SK-N-SH (cell line): ENCODE results near the gene STARD13. TPM values are rescaled to one million over a fixed set of nuclear protein-coding genes. Genes with fewer than 3 reads are reported as not detected.

ENCODE experiments used
- CTCF ChIA-PET: fragments of 300-600, 350-600 bp; formaldehyde crosslinking; extraction: SDS; loops from one replicate; lab custom pipeline; 2021; lab: Yijun Ruan, JAX
- POLR2A ChIA-PET: fragments of 350-600 bp; sonication (Branson Sonifier 250); formaldehyde crosslinking; extraction: SDS; loops from one replicate; lab custom pipeline; 2020; ENCODE audit warnings: antibody characterized with exemption, inconsistent platforms; lab: Yijun Ruan, JAX
- DNase-seq: peaks from one replicate; pipeline ENCODE4 v3.0.0; 2012
- H2AFZ ChIP-seq: fragments of 200-600 bp; sonication (generic); 2 replicates; pipeline ENCODE4 v1.8.1; 2016; ENCODE audit warnings: antibody characterized with exemption, mild to moderate bottlenecking, low read depth
- H3F3A ChIP-seq: fragments of 200-600 bp; sonication (generic); replicated peaks from 2 replicates; pipeline ENCODE3; 2016; ENCODE audit warnings: antibody characterized with exemption, mild to moderate bottlenecking; ENCODE audit not compliant: insufficient read depth
- H3K27ac ChIP-seq, 2 experiments: fragments of 200-500 bp in 1 of 2; fragments of 200-600 bp in 1 of 2; sonication (Bioruptor generic) in 1 of 2; sonication (generic), shearing (Covaris generic) in 1 of 2; 2 replicates each; pipeline versions ENCODE4 v1.5.1 to v1.6.1; 2014 to 2016; ENCODE audit warnings: low read depth in 2 of 2, inconsistent platforms in 1 of 2, low read length in 1 of 2, mild to moderate bottlenecking in 1 of 2, mixed read lengths in 1 of 2
- H3K27me3 ChIP-seq: fragments of 200-600 bp; sonication (generic), shearing (Covaris generic); 2 replicates; pipeline ENCODE4 v1.6.1; 2016; ENCODE audit warnings: mixed run types; ENCODE audit not compliant: insufficient read depth
- H3K36me3 ChIP-seq, 2 experiments: fragments of 200-500 bp in 1 of 2; fragments of 200-600 bp in 1 of 2; sonication (Bioruptor generic) in 1 of 2; sonication (generic) in 1 of 2; replicated peaks in 1 of 2; 2 replicates each; pipeline versions ENCODE3 to v1.5.1; 2014 to 2016; ENCODE audit warnings: low read length in 1 of 2, mild to moderate bottlenecking in 1 of 2; ENCODE audit not compliant: insufficient read depth in 2 of 2, control insufficient read depth in 1 of 2
- H3K4me1 ChIP-seq, 2 experiments: fragments of 200-500 bp in 1 of 2; fragments of 200-600 bp in 1 of 2; sonication (Bioruptor generic) in 1 of 2; sonication (generic), shearing (Covaris generic) in 1 of 2; 2 replicates each; pipeline versions ENCODE4 v1.5.1 to v1.6.1; 2014 to 2016; ENCODE audit warnings: low read depth in 1 of 2, low read length in 1 of 2, mixed run types in 1 of 2; ENCODE audit not compliant: insufficient read depth in 2 of 2, control insufficient read depth in 1 of 2
- H3K4me2 ChIP-seq: fragments of 200-600 bp; sonication (generic), shearing (Covaris generic); 2 replicates; pipeline ENCODE4 v1.6.1; 2017; ENCODE audit warnings: mixed run types
- H3K4me3 ChIP-seq, 2 experiments: fragments of 200-500 bp in 1 of 2; fragments of 200-600 bp in 1 of 2; sonication (Bioruptor generic) in 1 of 2; sonication (generic), shearing (Covaris generic) in 1 of 2; 2 replicates each; pipeline versions ENCODE4 v1.5.1 to v1.8.1; 2014 to 2016; ENCODE audit warnings: low read depth in 2 of 2, inconsistent platforms in 1 of 2, low read length in 1 of 2, mild to moderate bottlenecking in 1 of 2, mixed read lengths in 1 of 2, moderate library complexity in 1 of 2
- H3K79me2 ChIP-seq: fragments of 200-600 bp; sonication (generic); 2 replicates; pipeline ENCODE4 v1.8.1; 2017; ENCODE audit warnings: mild to moderate bottlenecking; ENCODE audit not compliant: insufficient read depth
- H3K9ac ChIP-seq: fragments of 200-600 bp; sonication (generic); 2 replicates; pipeline ENCODE4 v1.6.1; 2017; ENCODE audit warnings: mixed run types
- H3K9me2 ChIP-seq: fragments of 200-600 bp; sonication (generic); 2 replicates; pipeline ENCODE4 v1.6.1; 2017; ENCODE audit warnings: mixed run types
- H3K9me3 ChIP-seq: fragments of 200-600 bp; sonication (generic); 2 replicates; pipeline ENCODE4 v1.6.1; 2017; ENCODE audit warnings: mixed run types, mild to moderate bottlenecking, moderate library complexity
- H4K20me1 ChIP-seq: fragments of 200-600 bp; sonication (generic); 2 replicates; pipeline ENCODE4 v1.6.1; 2017; ENCODE audit warnings: mild to moderate bottlenecking, mixed run types; ENCODE audit not compliant: insufficient read depth
- CHD2 ChIP-seq: fragments of 150-350 bp; IDR thresholded peaks from 2 replicates; pipeline ENCODE4 v1.6.1; 2018; ENCODE audit warnings: low read length; ENCODE audit not compliant: partially characterized antibody
- ELF1 ChIP-seq: IDR thresholded peaks from 2 replicates; pipeline ENCODE4 v1.4.0; 2012
- EP300 ChIP-seq, 2 experiments: IDR thresholded peaks; 2 replicates each; pipeline versions ENCODE4 v1.4.0 to v1.6.1; 2012; ENCODE audit warnings: borderline replicate concordance in 1 of 2, low read depth in 1 of 2, low read length in 1 of 2
- EZH2phosphoT487 ChIP-seq: fragments of 200-600 bp; sonication (generic); IDR thresholded peaks from 2 replicates; pipeline ENCODE4 v1.6.1; 2017; ENCODE audit warnings: low read depth, mixed run types, mild to moderate bottlenecking, antibody characterized with exemption, moderate library complexity, borderline replicate concordance
- GATA2 ChIP-seq: sonication (generic); formaldehyde crosslinking; IDR thresholded peaks from 2 replicates; pipeline ENCODE4 v1.5.0; 2020; ENCODE audit warnings: mild to moderate bottlenecking, missing genetic modification reagents
- IRF3 ChIP-seq: fragments of 150-350 bp; IDR thresholded peaks from 2 replicates; pipeline ENCODE4 v1.6.1; 2016; ENCODE audit warnings: mild to moderate bottlenecking, low read depth, low read length
- JUND ChIP-seq: IDR thresholded peaks from 2 replicates; pipeline ENCODE4 v1.4.0; 2012
- MEF2A ChIP-seq: IDR thresholded peaks from 2 replicates; pipeline ENCODE4 v1.4.0; 2012; ENCODE audit warnings: low read depth, borderline replicate concordance
- MXI1 ChIP-seq: IDR thresholded peaks from 2 replicates; pipeline ENCODE4 v1.6.1; 2012; ENCODE audit warnings: mild to moderate bottlenecking, low read depth, low read length, improper control_type of control experiment
- NFIC ChIP-seq: IDR thresholded peaks from 2 replicates; pipeline ENCODE4 v1.4.0; 2012; ENCODE audit warnings: borderline replicate concordance
- NRF1 ChIP-seq: IDR thresholded peaks from 2 replicates; pipeline ENCODE4 v1.6.1; 2012; ENCODE audit warnings: low read depth, mild to moderate bottlenecking, low read length
- PBX3 ChIP-seq: IDR thresholded peaks from 2 replicates; pipeline ENCODE4; 2012
- POLR2AphosphoS5 ChIP-seq: IDR thresholded peaks from 2 replicates; pipeline ENCODE4 v1.6.1; 2012; ENCODE audit warnings: low read depth, low read length
- RAD21 ChIP-seq: IDR thresholded peaks from 2 replicates; pipeline ENCODE4 v1.6.1; 2012; ENCODE audit warnings: mild to moderate bottlenecking, low read length
- RCOR1 ChIP-seq: fragments of 150-350 bp; IDR thresholded peaks from 2 replicates; pipeline ENCODE4 v1.6.1; 2017; ENCODE audit warnings: antibody characterized with exemption, low read length
- RFX5 ChIP-seq: IDR thresholded peaks from 2 replicates; pipeline ENCODE4 v1.6.1; 2012; ENCODE audit warnings: mild to moderate bottlenecking, improper control_type of control experiment, low read length
- RXRA ChIP-seq: IDR thresholded peaks from 2 replicates; pipeline ENCODE4 v1.4.0; 2012; ENCODE audit warnings: low read depth, mild to moderate bottlenecking, borderline replicate concordance
- SIN3A ChIP-seq: IDR thresholded peaks from 2 replicates; pipeline ENCODE4 v1.6.1; 2012; ENCODE audit warnings: low read depth, mild to moderate bottlenecking, low read length, moderate library complexity, borderline replicate concordance
- SMC3 ChIP-seq: IDR thresholded peaks from 2 replicates; pipeline ENCODE4 v1.6.1; 2012; ENCODE audit warnings: low read depth, low read length, improper control_type of control experiment
- TAF1 ChIP-seq: IDR thresholded peaks from 2 replicates; pipeline ENCODE4 v1.6.1; 2012; ENCODE audit warnings: low read depth, mild to moderate bottlenecking, low read length, moderate library complexity, borderline replicate concordance
- TCF12 ChIP-seq: IDR thresholded peaks from 2 replicates; pipeline ENCODE4 v1.4.0; 2012
- USF1 ChIP-seq: IDR thresholded peaks from 2 replicates; pipeline ENCODE4 v1.4.0; 2012; ENCODE audit warnings: low read depth, borderline replicate concordance
- WGBS: methylation state at CpG from one replicate; pipeline ENCODE4 v1.1.6; 2017; ENCODE audit warnings: low lambda C conversion rate; 5-methylcytosine and 5-hydroxymethylcytosine counted together
- polyA plus RNA-seq, 3 experiments: library from polyadenylated mRNA; depleted of rRNA; stranded (reverse); fragments of >200 nt; gene quantifications; 2 replicates each; pipeline ENCODE4 v1.2.3, GENCODE V29; 2012

Gene STARD13
- polyA plus RNA-seq, 1 of the 3 experiments (the other 2 are of a cell fraction): 5.7 TPM

- TF ChIP-seq PBX3: no peak
- TF ChIP-seq CHD2: no peak
- TF ChIP-seq EP300 (IDR thresholded peaks at IDR 0.05; ENCODE audit: borderline replicate concordance in 1 of 2, low read depth in 1 of 2, low read length in 1 of 2): no peak
- no peak for TF ChIP-seq SMC3
- TF ChIP-seq POLR2AphosphoS5: no peak
- TF ChIP-seq TAF1: no peak
- no peak for TF ChIP-seq JUND
- no peak for TF ChIP-seq MXI1
- TF ChIP-seq NRF1: no peak
- no peak for TF ChIP-seq RXRA
- TF ChIP-seq TCF12: no peak
These were observed 27.9 kb upstream of the STARD13 start (continued) for GRCh38 chr13:33313504-33313903.

- Histone ChIP-seq H3F3A (peaks cover 4% of the 10 kb centered on the region), H3K9ac (no peak overlapping the region), H3K4me2 (no peak overlapping the region), H3K27ac (no peak overlapping the region), H3K9me3 (no peaks in the 10 kb centered on the region), H3K79me2 (no peaks in the 10 kb centered on the region), H4K20me1 (no peaks in the 10 kb centered on the region), H3K27me3 (no peaks in the 10 kb centered on the region), H3K9me2 (no peaks in the 10 kb centered on the region), H2AFZ (no peak overlapping the region), H3K4me3 (no peak overlapping the region), H3K4me1 (no peaks in the 10 kb centered on the region; a peak in 1 of 4 replicates), H3K36me3 (no peaks in the 10 kb centered on the region)
- ChIA-PET CTCF (no interaction called here), POLR2A (no interaction called here)
- 97% methylated on average over 2 of the region's 2 CpGs for WGBS
- DNase-seq: no peak
- TF ChIP-seq JUND (no peak), RCOR1 (no peak), EP300 (IDR thresholded peaks at IDR 0.05; ENCODE audit: borderline replicate concordance in 1 of 2, low read depth in 1 of 2, low read length in 1 of 2) (no peak), RAD21 (no peak), EZH2phosphoT487 (no peak), IRF3 (no peak), USF1 (no peak), SIN3A (no peak), ELF1 (no peak), RFX5 (no peak), NFIC (no peak), MEF2A (no peak), GATA2 (CRISPR knock-in tag) (no peak)
These were observed 27.3 kb upstream of the STARD13 start for GRCh38 chr13:33312861-33313212.
